ENCODE measurements around the gene C10orf90.

C10orf90 gene

DNA sequence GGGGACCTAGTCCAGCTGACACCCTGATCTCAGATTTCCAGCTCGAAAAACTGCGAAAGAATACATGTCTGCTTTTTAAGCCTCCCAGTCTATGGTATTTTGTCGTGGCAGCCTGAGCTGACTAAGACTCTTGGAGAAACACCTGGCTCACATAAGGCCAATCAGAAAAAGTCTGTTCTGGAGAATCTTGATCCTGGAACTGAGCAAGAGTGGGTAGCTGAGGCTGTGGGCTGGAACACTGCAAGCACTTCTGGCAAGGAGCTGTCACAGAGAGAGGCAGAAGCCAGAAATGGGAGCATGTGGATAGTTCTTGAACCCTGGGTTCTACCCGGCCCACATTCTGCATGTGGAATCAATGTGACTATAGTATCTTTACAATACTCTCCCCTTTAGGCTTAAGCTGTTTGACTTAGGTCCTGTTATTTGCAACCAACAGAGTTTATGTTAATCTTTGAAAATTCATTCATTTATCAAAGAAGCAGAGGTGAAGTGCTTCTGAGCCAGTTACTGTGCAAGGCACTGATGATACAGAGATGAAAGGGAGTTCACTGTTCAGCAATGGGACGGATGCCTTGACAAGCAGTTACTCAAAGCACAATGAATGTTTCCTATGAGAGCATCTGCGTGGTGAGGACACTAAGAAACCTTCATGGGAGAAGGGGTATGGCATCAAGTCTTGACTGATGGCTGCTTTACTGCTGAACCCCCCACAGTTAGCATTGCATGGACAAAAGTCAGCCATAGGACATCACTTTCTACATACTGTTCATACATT is 4.4 kb upstream of the C10orf90 start:
- no peak for DNase-seq

DNA sequence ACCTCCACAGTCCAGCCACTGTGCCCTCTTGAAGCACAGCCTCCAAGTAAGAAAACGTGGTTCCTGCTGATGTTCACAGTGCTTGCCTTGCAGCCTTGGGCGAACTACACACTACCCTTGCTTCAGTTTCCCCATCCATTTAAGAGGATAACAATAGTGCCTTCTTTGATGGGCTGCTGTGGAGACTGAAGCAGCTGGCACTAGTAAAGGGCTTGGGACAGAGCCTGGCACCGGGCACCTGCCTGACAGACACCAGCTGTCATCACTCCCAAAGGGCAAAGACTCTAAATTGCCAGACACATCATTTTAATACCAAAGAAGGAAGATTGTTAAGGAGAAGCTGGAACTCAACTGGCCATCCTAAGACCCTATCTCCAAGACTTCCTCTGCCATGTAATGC is 3.1 kb upstream of the C10orf90 start:
- no peak for DNase-seq

DNA sequence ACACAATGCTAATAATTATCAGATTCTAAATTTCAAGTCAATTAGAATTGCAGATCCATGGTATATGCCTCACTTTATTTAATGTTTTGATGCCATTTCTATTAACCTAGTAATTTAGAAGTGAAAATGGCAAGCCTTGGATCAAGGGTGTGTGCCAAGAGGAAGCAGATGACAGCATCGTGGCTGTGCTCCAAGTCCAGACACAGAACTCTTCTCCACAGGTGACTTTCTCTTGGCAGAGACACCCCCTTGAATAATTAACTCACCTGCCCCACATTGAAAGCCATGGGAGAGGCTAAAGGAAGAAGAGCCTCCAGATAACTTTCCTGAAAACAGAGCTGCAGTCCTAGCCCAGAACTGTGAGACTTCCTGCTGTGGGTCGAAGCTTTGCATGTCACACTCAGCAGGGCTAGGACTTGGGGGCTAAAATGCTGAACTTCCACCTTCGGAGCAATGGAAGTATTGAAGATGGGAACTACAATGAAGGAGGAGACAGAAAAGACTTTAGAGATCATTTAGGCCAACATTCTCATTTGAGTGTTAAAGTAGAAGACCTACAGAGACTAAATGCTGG is 996 bp upstream of the C10orf90 start:
- no peak for DNase-seq

DNA sequence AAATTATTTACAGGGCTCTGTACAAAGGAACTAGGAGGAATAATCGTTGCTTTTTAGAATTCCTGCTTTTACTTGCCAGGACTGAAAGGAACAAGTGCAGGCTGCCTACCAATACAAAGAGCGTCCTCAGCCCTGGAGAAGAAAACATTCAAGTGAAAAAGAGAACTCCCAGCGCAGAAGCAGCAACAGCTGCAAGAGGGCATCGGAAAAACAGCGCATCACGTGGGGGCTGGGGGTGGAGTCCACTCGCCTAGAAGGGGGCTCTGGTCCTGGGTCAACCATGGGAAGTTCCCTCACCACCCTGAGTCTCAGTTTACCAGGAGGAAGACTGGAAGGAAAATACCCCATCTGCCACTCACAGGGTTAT is 385 bp upstream of the C10orf90 start:
- no peak for DNase-seq

DNA sequence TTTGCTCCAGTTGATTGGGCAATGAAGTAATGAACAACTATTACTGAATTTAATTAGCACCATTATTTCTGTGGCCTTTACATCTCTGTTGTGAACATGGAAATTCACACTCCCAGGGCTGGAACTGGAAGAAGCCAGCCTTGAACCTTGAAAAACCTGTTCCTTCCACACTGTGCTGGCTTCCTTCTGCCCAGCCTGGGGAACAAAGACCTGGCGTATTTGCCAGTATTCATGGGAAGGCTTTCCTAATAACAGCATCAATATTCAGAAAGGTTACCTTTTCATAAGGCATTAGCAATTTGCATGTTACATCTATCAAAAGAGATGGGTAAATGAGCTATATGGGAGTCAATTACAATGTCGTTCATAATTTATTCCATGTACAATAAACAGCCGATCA is 1.3 kb downstream of the C10orf90 start:
- no peak for DNase-seq

DNA sequence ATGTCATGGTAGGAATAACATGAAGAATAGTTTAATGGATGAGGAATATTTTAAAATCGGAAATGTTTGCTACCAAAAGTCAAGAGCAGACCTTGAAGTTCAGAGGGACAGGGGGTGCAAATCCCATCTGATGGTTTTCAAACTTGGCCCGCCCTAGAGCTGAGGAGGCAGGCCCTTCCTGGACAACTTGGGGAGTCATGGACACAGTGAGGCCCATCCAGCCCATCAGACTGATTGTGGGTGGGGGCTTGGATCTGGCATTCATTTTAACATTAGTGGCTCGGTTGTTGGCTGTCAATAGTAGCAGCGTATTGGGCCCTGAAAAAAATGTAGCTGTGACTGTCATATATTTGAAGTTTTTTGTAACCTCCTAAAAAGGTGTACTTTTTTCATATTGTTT is 2.0 kb downstream of the C10orf90 start:
- no peak for DNase-seq

DNA sequence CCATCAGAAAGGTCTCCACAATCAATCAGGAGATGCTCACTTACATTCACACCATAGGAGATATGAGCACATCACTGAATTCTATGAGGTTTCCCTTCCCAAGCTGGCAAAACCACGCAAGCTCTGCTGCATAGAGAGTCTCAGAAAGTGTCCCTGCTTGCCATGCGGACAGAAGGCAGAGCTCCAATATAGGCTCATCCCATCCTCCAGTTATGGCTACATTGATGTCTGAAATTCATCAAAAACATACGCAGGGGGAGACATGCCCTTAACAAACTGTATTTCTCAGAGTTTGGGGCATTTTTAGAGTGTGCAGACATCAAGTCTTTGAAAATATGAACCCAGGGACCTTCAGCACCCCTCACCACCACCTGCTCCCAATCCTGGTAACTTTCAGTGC is 2.9 kb downstream of the C10orf90 start:
- no peak for DNase-seq

DNA sequence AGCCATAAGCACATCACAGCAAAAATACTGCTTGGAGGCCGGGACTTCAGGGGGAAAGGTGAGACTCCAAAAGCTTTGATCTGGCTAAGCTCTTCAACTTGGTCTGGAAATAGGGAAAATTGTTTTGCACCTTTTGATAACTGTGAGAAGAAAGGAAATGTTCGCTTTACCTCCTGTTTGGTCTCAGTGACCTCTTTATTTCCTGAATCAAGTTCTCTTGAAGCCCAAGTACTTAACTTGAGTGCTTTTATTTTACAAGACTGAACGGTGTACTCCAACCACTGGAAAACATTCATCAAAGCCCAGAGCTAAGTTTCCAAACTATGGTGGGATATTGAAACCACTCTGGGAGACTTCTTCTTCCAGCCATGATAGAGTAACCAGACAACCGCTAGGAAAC is 5.3 kb downstream of the C10orf90 start:
- DNase-seq, result no peak

DNA sequence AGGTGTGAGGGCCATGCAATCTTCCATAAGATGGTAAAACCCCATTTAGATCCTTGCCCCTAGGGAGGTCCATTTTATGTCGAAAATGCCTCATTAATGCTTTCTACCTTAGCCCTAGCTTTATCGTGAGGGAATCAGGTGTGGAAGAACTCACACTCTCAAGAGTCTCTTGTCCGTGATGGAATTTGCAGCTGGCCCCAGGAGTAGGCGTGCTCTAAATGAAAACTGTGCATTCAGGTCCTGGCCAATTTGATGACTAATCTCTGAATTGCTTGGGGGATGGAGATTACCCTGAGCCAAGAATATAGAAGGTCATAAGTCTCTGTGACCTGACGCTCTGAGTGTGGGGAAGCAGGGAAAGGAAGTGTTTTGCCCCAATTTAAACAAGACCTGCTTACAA is 6.6 kb downstream of the C10orf90 start:
- peak; percentile 56 for DNase-seq

DNA sequence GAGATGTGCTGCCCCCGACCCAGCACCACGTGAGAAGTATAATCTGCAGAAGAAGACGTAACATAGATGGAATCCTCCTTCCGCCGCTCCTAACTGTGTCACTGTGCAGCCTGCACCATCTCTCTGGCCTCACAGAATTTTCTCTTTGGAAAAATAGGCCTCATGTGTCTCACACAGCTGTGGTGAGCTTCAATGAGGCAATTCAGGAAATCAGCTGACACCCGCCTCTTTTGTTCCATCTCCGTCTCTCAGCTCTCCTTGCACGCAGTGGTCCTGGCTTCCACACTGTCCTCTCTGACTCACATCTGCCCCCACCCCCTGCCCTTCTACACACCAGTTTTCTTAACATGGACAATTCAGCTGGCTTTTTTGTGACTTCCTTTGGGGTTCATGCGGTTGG is 7.2 kb downstream of the C10orf90 start:
- DNase-seq, result peak; percentile 85

DNA sequence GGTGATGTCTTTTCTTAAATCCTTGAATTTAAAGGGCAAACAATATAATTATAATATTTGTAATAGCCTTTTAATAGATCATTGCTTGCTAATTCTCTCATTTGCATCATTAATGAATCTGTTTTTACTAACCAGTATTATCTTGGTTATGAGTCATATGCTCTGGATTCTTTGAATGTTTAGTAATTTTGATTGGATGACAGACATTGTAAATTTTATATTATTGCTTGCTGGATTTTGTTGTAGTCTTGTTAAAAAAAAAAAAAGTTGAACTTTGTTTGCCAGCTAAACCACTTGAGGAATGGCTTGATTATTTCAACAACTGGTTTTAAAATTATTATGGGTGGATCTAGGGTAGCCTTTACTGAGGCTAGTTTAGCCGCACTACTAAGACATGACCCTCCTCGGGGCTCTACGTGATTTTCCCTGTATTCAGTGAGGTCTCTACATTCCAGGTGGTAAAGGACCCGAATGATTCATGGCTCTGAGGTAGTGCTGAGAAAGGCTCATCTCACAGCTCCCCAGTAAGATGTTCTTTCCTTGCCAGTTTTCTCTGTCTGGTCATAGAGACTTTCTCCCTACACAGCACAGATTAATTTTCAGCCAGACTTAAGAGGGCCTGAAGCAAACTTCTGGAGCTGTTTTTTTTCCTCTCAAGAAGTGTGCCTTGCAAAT is 8.5 kb downstream of the C10orf90 start:
- peak; percentile 53 for DNase-seq

DNA sequence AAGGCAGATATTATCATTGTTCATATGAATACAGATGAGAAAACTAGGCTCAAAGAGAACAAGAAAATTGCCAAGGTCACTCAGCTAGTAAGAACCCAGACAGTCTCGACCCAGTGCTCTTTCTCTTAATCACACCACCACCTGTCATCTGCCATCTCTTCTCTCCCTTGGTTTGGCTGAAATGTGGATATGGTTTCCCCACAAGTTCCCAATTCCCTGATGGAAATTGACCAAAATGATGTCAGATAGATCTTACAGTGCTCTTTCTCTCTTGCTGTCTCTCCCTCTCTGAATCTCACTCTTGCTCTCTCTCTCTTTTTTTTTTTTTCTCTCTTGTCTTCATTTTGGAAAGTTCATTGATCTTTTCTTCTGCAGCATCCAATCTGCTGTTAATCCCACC is 9.1 kb downstream of the C10orf90 start:
- no peak for DNase-seq

DNA sequence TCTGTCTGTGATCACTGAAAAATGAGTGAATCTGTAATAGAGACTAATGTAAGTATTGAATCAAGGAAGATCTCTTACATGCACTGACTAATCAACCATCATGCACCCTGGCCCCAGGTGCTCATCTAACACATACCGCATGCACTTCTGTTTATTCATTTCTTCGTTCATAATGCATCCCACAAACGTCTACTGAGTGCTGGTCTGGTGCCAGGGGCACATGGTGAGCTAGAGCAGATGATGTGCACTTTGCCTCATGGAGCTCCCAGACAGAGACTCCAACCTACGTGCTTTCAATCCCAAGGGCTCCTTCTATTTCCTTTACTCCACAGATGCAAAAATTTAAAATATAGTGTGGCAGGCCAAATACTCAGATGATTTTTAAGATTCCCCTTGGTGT is 10.7 kb downstream of the C10orf90 start:
- no peak for DNase-seq

DNA sequence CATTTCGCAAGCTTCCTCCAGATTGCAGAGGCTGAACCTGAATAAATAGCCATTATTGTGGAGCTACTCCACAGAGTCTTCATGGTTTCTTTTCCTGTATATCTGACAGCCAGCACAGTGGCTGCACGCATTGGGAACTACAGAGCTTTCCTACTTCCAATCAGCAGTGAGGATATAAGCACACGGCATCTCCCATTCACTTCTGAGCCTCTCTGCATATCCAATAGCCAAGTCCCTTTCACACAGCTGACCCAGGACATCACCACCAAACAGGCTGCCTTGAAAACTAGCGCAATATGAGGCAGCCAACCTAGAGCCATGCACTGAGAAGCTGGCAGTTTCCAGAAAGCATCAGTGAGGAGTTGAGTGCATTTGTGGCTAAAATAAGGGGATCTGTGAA is 11.6 kb downstream of the C10orf90 start:
- DNase-seq, result no peak

DNA sequence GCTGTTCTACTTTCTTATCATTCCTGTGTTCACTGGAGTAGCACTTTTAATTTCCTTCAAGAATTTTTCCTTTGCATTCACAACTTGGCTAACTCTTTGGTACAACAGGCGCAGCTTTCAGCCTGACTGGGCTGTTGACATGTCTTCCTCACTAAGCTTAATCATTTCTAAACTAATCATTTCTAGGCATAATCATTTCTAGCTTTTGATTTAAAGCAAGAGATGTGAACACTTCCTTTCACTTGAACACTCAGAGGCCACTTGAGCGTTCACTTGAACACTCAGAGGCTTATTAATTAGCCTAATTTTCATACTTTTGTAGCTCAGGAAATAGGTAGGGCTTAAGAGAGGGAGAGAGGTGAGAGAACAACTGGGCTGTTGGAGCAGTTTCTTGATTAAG is 15.9 kb downstream of the C10orf90 start:
- no peak for DNase-seq

DNA sequence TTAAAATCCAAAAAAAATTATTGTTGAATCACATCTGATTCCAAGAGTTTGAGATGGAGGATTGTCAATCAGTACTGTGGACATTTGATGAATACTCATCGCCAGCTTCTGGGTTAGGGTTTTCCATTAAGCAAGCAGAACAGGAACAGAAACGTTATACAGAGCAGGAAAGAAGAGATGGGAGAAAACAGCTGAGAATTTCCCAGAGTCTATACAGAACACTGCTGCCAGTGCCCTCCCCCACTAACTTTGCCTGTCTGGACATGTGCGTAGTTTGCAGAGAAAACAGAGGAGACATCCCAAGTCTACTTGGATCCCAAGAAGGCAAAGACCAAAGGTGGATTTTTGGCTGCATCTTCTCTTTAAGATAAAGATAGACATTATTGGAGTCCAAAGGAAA is 19.0 kb downstream of the C10orf90 start:
- DNase-seq, result no peak

DNA sequence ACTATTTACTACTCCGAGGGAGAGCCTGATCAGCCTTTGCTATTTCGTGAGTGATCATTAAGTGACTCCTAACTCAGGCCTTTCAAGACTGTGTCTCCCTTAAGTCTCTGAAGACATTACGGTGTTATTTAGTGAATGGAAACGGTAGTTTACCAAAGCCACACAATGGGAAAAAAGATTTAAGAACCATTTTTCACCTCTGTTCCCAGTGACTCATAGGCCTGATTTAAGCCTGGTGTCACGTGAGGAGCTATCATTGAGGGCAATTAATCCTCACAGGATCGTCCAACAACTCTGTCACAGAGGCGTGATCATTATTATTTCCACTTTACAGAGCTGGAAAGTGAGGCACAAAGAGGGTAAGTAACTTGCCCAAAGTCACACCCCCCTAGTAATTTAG is 20.3 kb downstream of the C10orf90 start:
- no peak for DNase-seq

DNA sequence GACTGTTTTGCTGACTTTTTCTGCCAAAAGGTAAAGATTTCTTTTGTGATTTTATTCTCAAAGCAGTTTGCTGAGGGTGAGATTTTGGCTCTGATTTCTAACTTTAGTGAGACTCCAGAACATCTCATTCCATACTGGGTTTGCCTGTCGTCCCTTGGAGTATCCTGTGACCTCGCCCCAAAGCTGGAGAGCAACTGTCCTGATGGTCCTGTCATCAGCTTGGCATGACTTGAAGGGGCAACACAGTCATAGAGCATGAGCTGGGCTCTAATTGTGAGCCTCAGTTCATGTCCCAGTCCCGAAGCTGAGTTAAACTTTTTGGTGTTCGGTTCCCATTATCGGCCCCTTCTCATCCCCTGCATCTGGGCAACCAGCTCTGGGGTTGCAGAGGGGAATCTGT is 23.4 kb downstream of the C10orf90 start:
- DNase-seq, result no peak

DNA sequence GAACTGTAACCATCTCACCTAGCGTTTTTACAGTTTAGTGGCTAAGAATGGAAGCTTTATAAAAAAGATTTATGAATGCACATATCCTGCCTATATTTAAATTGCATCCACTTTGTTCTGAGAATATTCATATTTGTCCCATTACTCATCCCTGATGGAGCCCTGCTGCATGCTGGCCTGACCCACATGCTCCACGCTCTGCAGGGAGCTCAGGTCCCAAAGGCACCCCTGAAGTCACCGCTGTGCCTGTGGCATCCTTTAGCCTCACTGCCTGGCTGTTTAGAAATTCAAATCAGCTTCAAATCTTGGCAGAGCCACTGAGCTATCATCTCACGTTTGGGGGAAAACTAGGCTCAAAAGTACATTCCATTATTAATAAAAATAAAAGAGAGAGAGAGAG is 24.4 kb downstream of the C10orf90 start:
- peak; percentile 73 for DNase-seq

DNA sequence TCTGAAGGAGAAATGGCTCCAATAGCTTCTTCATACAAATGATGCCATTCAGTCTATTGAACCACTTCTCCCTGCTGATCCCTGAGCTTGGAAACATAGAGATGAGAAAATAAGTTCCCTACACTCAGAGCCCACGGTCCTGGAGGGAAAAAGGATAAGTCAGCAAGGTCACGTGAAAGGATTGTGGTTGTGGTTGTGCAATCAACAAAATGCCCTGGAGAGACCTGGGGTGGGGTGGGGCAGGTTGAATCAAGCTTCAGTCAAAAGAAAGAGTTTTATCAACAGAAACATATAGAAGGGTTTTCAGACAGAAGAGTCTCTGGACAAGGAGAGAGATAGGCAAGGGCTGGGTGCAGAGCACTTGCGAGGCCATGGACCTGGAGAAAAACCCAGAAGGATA is 30.1 kb downstream of the C10orf90 start:
- DNase-seq, result peak; percentile 8

DNA sequence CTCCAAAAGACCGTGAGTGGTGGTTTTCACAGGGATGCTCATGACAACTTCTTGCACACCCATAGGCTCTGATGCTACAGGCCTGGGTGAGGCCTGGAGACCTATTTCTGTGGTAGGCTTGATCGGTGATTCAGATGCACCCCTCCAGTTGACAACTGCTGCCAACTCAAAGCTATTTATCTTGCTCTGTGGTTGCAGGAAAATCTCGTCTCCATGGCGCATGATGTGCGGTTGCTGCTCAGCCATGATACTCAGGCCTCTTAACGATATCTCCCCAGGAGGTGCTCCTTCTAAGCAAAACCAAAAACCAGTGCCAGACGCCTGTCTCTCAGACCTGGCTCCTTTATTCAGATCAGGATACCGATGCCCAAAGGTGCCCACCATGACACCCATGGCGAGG is 31.4 kb downstream of the C10orf90 start:
- no peak for DNase-seq

DNA sequence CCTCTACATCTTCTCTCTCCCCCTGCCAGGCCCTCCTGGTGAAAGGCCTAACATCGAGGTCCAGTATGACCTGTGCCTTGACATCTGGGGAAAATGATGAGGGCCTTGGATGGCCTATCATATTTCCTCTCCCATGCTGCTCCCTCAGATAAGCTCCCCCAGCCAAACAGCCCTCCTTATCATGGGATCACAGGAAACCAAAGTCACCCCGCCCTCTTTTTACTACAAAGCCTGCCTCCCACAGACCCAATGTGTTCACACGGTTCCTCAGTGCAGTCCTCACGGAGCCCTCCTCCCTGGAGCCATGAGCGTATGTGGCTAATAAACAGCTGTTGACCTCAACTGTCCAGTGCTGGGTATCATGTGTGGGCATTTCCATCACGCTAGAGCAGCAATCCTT is 32.0 kb downstream of the C10orf90 start:
- no peak for DNase-seq

DNA sequence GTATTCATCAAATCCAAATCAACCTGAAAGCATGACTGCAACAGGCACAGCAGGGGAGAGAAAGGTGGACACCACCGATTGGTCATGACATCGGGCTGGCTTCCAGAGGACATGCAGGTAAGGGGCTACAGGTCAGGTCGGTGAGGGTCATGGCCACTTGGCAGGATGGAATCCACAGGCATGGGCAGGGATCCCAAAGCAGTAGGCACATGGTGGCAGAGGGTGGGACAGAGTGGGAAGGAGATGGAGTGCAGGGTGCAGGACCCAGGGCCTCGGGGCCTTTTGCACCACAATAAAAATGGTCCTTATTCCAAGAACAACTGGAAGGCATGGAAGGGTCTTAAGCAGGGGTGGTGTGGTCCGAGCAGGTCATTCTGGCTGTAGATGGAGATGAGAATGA is 33.0 kb downstream of the C10orf90 start:
- no peak for DNase-seq

DNA sequence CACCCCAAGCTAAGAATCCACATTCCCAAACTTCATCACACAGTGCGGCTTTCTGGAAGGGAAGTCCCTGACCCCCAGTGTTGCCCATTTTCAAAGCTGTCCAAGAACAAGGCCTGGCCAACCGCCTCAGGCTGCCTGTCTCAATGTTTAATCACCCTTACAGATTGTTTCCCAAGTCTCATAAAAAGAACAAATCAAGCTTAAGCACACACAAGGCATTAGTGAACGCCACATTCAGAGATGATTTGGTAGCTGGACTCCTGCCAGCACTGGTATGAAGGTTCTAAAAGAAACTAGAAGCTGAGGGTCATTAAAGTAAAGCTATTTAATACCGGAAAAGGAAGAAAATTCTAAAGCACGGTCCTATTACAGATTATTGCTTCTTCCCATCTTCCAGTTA is 35.6 kb downstream of the C10orf90 start:
- DNase-seq, result peak; percentile 16
